ENCODE measurements around the gene IGSF21.

IGSF21 gene

GRCh38 chr1:18097206-18097605 is 10.4 kb upstream of the IGSF21 start:
- no peaks in the 10 kb centered on the region for H3K36me3 ChIP-seq (ENCODE audit: insufficient read depth, insufficient read length, low read length)
- no peak for DNase-seq (ENCODE audit: low read depth, low spot score)
- H3K9me3 ChIP-seq (ENCODE audit: insufficient read depth, low read length), result peaks cover 13% of the 10 kb centered on the region; the same call in 1 of the 2 replicates
- H3K27me3 ChIP-seq (ENCODE audit: insufficient read depth, insufficient read length), result peaks cover 23% of the 10 kb centered on the region
- H3K4me1 ChIP-seq (ENCODE audit: insufficient read depth, insufficient read length), result no peaks in the 10 kb centered on the region
- no peak for TF ChIP-seq ZNF274 (IDR thresholded peaks at IDR 0.05; ENCODE audit: low read depth, low read length)
- no peak for TF ChIP-seq SUZ12 (IDR thresholded peaks at IDR 0.05; ENCODE audit: extremely low read depth, insufficient read depth, insufficient read length)
- no peak for TF ChIP-seq YY1 (IDR thresholded peaks at IDR 0.05; ENCODE audit: insufficient read depth, insufficient read length)
- no peak overlapping the region for H3K4me3 ChIP-seq (ENCODE audit: insufficient read length, low read depth)
- no peak overlapping the region for H3K9ac ChIP-seq (ENCODE audit: insufficient read length, low read depth)

DNA sequence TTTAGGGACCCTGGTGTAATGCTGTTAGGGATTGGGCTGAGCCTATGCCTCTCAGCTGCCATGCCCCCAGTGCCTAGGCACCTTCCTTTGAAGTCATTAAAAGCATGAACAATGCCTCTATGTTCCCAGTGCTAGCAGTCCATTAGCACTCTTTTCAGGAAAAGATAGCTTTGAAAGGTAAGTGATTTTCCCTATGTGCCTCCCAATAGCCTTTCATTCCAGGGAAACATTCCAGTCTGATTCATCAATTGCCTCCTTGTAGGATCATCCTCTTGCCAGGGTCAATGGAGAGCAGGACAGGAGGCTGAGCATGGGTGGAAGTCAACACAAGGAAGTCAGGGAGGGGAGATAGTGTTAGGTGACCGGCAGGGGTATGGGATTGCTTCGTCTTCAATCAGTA is 8.6 kb upstream of the IGSF21 start:
- Histone ChIP-seq H3K36me3 (ENCODE audit: insufficient read depth, insufficient read length, low read length) (no peaks in the 10 kb centered on the region), H3K4me1 (ENCODE audit: insufficient read depth, insufficient read length) (no peaks in the 10 kb centered on the region), H3K9me3 (ENCODE audit: insufficient read depth, low read length) (peaks cover 13% of the 10 kb centered on the region; the same call in 1 of the 2 replicates), H3K4me3 (ENCODE audit: insufficient read length, low read depth) (no peak overlapping the region), H3K27me3 (ENCODE audit: insufficient read depth, insufficient read length) (peaks cover 29% of the 10 kb centered on the region), H3K9ac (ENCODE audit: insufficient read length, low read depth) (no peak overlapping the region)
- TF ChIP-seq YY1 (IDR thresholded peaks at IDR 0.05; ENCODE audit: insufficient read depth, insufficient read length) (no peak), SUZ12 (IDR thresholded peaks at IDR 0.05; ENCODE audit: extremely low read depth, insufficient read depth, insufficient read length) (no peak), ZNF274 (IDR thresholded peaks at IDR 0.05; ENCODE audit: low read depth, low read length) (no peak)
- DNase-seq (ENCODE audit: low read depth, low spot score), result no peak

- Histone ChIP-seq H3K4me3 (ENCODE audit: insufficient read length, low read depth) (no peak overlapping the region), H3K36me3 (ENCODE audit: insufficient read depth, insufficient read length, low read length) (no peaks in the 10 kb centered on the region), H3K9ac (ENCODE audit: insufficient read length, low read depth) (no peak overlapping the region), H3K4me1 (ENCODE audit: insufficient read depth, insufficient read length) (no peaks in the 10 kb centered on the region), H3K27me3 (ENCODE audit: insufficient read depth, insufficient read length) (peaks cover 30% of the 10 kb centered on the region), H3K9me3 (ENCODE audit: insufficient read depth, low read length) (peaks cover 2% of the 10 kb centered on the region; the same call in 1 of the 2 replicates)
- no peak for DNase-seq (ENCODE audit: low read depth, low spot score)
- TF ChIP-seq ZNF274 (IDR thresholded peaks at IDR 0.05; ENCODE audit: low read depth, low read length), result no peak
- no peak for TF ChIP-seq YY1 (IDR thresholded peaks at IDR 0.05; ENCODE audit: insufficient read depth, insufficient read length)
- TF ChIP-seq SUZ12 (IDR thresholded peaks at IDR 0.05; ENCODE audit: extremely low read depth, insufficient read depth, insufficient read length), result no peak
Measured at GRCh38 chr1:18100060-18100459, 7.5 kb upstream of the IGSF21 start.

- H3K4me1 ChIP-seq (ENCODE audit: insufficient read depth, insufficient read length), result no peaks in the 10 kb centered on the region
- H3K36me3 ChIP-seq (ENCODE audit: insufficient read depth, insufficient read length, low read length), result no peaks in the 10 kb centered on the region
- no peak overlapping the region for H3K9ac ChIP-seq (ENCODE audit: insufficient read length, low read depth)
- TF ChIP-seq ZNF274 (IDR thresholded peaks at IDR 0.05; ENCODE audit: low read depth, low read length) (no peak), YY1 (IDR thresholded peaks at IDR 0.05; ENCODE audit: insufficient read depth, insufficient read length) (no peak)
- no peaks in the 10 kb centered on the region for H3K9me3 ChIP-seq (ENCODE audit: insufficient read depth, low read length)
- no peak for DNase-seq (ENCODE audit: low read depth, low spot score)
- no peak overlapping the region for H3K4me3 ChIP-seq (ENCODE audit: insufficient read length, low read depth)
- H3K27me3 ChIP-seq (ENCODE audit: insufficient read depth, insufficient read length), result peaks cover 34% of the 10 kb centered on the region
Measured at GRCh38 chr1:18100491-18101063, 7.0 kb upstream of the IGSF21 start.

DNA sequence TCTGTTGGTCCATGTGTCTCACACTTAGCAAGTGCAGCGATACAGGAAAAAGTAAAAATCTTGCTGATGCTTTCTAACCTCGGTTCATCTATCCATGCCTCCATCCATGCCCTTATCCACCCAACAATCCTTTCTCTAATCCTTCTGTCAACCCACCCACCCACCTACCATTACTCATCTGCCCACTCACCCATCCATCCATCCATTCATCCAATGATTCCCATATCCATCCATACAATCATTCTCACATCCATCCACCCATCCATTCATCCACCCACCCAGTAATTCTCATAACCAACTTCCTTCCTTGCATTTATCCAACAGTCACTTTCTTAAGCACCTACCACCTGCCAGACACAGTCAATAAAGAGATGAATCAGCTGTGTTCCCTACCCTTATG is 6.1 kb upstream of the IGSF21 start:
- no peaks in the 10 kb centered on the region for H3K36me3 ChIP-seq (ENCODE audit: insufficient read depth, insufficient read length, low read length)
- TF ChIP-seq ZNF274 (IDR thresholded peaks at IDR 0.05; ENCODE audit: low read depth, low read length), result no peak
- no peak for TF ChIP-seq SUZ12 (IDR thresholded peaks at IDR 0.05; ENCODE audit: extremely low read depth, insufficient read depth, insufficient read length)
- TF ChIP-seq YY1 (IDR thresholded peaks at IDR 0.05; ENCODE audit: insufficient read depth, insufficient read length), result no peak
- DNase-seq (ENCODE audit: low read depth, low spot score), result no peak
- H3K4me3 ChIP-seq (ENCODE audit: insufficient read length, low read depth), result no peak overlapping the region
- H3K9me3 ChIP-seq (ENCODE audit: insufficient read depth, low read length), result no peaks in the 10 kb centered on the region
- peaks cover 42% of the 10 kb centered on the region for H3K27me3 ChIP-seq (ENCODE audit: insufficient read depth, insufficient read length)
- no peak overlapping the region for H3K9ac ChIP-seq (ENCODE audit: insufficient read length, low read depth)
- H3K4me1 ChIP-seq (ENCODE audit: insufficient read depth, insufficient read length), result no peaks in the 10 kb centered on the region

GRCh38 chr1:18103788-18104421 is 3.7 kb upstream of the IGSF21 start:
- no peak for DNase-seq (ENCODE audit: low read depth, low spot score)
- Histone ChIP-seq H3K27me3 (ENCODE audit: insufficient read depth, insufficient read length) (peaks cover 51% of the 10 kb centered on the region), H3K4me1 (ENCODE audit: insufficient read depth, insufficient read length) (peaks cover 10% of the 10 kb centered on the region), H3K9me3 (ENCODE audit: insufficient read depth, low read length) (no peaks in the 10 kb centered on the region), H3K36me3 (ENCODE audit: insufficient read depth, insufficient read length, low read length) (no peaks in the 10 kb centered on the region), H3K9ac (ENCODE audit: insufficient read length, low read depth) (no peak overlapping the region), H3K4me3 (ENCODE audit: insufficient read length, low read depth) (no peak overlapping the region)
- TF ChIP-seq ZNF274 (IDR thresholded peaks at IDR 0.05; ENCODE audit: low read depth, low read length), result no peak
- no peak for TF ChIP-seq YY1 (IDR thresholded peaks at IDR 0.05; ENCODE audit: insufficient read depth, insufficient read length)
- no peak for TF ChIP-seq SUZ12 (IDR thresholded peaks at IDR 0.05; ENCODE audit: extremely low read depth, insufficient read depth, insufficient read length)

- Histone ChIP-seq H3K36me3 (ENCODE audit: insufficient read depth, insufficient read length, low read length) (no peaks in the 10 kb centered on the region), H3K4me3 (ENCODE audit: insufficient read length, low read depth) (no peak overlapping the region), H3K27me3 (ENCODE audit: insufficient read depth, insufficient read length) (peaks cover 58% of the 10 kb centered on the region), H3K9ac (ENCODE audit: insufficient read length, low read depth) (no peak overlapping the region), H3K9me3 (ENCODE audit: insufficient read depth, low read length) (no peaks in the 10 kb centered on the region), H3K4me1 (ENCODE audit: insufficient read depth, insufficient read length) (peaks cover 14% of the 10 kb centered on the region)
- DNase-seq (ENCODE audit: low read depth, low spot score), result no peak
- TF ChIP-seq SUZ12 (IDR thresholded peaks at IDR 0.05; ENCODE audit: extremely low read depth, insufficient read depth, insufficient read length) (no peak), YY1 (IDR thresholded peaks at IDR 0.05; ENCODE audit: insufficient read depth, insufficient read length) (no peak), ZNF274 (IDR thresholded peaks at IDR 0.05; ENCODE audit: low read depth, low read length) (no peak)
Measured at GRCh38 chr1:18104546-18105100, 3.0 kb upstream of the IGSF21 start.
